HS-27A (cell line): Measurements from ENCODE around the gene DPF3.

ENCODE experiments used
- DNase-seq: peaks from one replicate; pipeline ENCODE4 v3.0.0-alpha.2; 2012; ENCODE audit warnings: low read depth, missing footprints

Gene DPF3

GRCh38 chr14:72904840-72905561, 11.1 kb upstream of the DPF3 start:
- DNase-seq = peak; percentile 72

GRCh38 chr14:72904218-72904617, 10.3 kb upstream of the DPF3 start:
- no peak for DNase-seq

- DNase-seq = no peak
Observed at GRCh38 chr14:72903716-72904115, 9.8 kb upstream of the DPF3 start.

GRCh38 chr14:72902801-72903530, 9.1 kb upstream of the DPF3 start:
- DNase-seq = no peak

GRCh38 chr14:72901361-72901760, 7.5 kb upstream of the DPF3 start:
- DNase-seq = no peak

- DNase-seq = no peak
Observed at GRCh38 chr14:72898448-72898847, 4.5 kb upstream of the DPF3 start.

- no peak for DNase-seq
Observed at GRCh38 chr14:72894623-72895378, 900 bp upstream of the DPF3 start.

GRCh38 chr14:72894323-72894622, 372 bp upstream of the DPF3 start:
- DNase-seq = no peak

- DNase-seq = no peak
Observed at GRCh38 chr14:72892879-72893635, 844 bp downstream of the DPF3 start.

GRCh38 chr14:72892103-72892878, 1.6 kb downstream of the DPF3 start:
- DNase-seq = peak; percentile 29

GRCh38 chr14:72891666-72892102, 2.2 kb downstream of the DPF3 start:
- no peak for DNase-seq

- no peak for DNase-seq
Observed at GRCh38 chr14:72889366-72889765, 4.5 kb downstream of the DPF3 start.

- no peak for DNase-seq
Observed at GRCh38 chr14:72888636-72889201, 5.2 kb downstream of the DPF3 start.

- no peak for DNase-seq
Observed at GRCh38 chr14:72888192-72888591, 5.7 kb downstream of the DPF3 start.

GRCh38 chr14:72887514-72887913, 6.4 kb downstream of the DPF3 start:
- DNase-seq = no peak

GRCh38 chr14:72884386-72884785, 9.5 kb downstream of the DPF3 start:
- no peak for DNase-seq

GRCh38 chr14:72883961-72884360, 9.9 kb downstream of the DPF3 start:
- DNase-seq = no peak

GRCh38 chr14:72883109-72883508, 10.8 kb downstream of the DPF3 start:
- no peak for DNase-seq

GRCh38 chr14:72882463-72882862, 11.4 kb downstream of the DPF3 start:
- no peak for DNase-seq

- DNase-seq = no peak
Observed at GRCh38 chr14:72882047-72882446, 11.9 kb downstream of the DPF3 start.

GRCh38 chr14:72881543-72881942, 12.4 kb downstream of the DPF3 start:
- no peak for DNase-seq
